Stimulated activated CD8-positive, alpha-beta memory T cell treated with anti-CD3 and anti-CD28 coated beads, Interleukin-4, amount 100 ng/mL, for 4 hours (primary cell): ENCODE data around the gene ERVW-1.
"Not testable (repeated sequence)": the region's sequence is repeated elsewhere in the genome, so short reads cannot be mapped to it uniquely, and the experiment has no call there.

ENCODE experiments used
- DNase-seq, 2 donors: peaks; one replicate each; pipeline ENCODE4 v3.0.0-alpha.2; 2020; ENCODE audit warnings: low read depth in 2 of 2, low spot score in 1 of 2

The ERVW-1 gene, protein sequence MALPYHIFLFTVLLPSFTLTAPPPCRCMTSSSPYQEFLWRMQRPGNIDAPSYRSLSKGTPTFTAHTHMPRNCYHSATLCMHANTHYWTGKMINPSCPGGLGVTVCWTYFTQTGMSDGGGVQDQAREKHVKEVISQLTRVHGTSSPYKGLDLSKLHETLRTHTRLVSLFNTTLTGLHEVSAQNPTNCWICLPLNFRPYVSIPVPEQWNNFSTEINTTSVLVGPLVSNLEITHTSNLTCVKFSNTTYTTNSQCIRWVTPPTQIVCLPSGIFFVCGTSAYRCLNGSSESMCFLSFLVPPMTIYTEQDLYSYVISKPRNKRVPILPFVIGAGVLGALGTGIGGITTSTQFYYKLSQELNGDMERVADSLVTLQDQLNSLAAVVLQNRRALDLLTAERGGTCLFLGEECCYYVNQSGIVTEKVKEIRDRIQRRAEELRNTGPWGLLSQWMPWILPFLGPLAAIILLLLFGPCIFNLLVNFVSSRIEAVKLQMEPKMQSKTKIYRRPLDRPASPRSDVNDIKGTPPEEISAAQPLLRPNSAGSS

GRCh38 chr7:92477681-92478080 is at the start of gene ERVW-1:
Gene ERVW-1 (minus strand): TSS chr7:92477946. CDS start chr7:92470381, 7,565 bp downstream.
- not testable (repeated sequence) for DNase-seq

DNA sequence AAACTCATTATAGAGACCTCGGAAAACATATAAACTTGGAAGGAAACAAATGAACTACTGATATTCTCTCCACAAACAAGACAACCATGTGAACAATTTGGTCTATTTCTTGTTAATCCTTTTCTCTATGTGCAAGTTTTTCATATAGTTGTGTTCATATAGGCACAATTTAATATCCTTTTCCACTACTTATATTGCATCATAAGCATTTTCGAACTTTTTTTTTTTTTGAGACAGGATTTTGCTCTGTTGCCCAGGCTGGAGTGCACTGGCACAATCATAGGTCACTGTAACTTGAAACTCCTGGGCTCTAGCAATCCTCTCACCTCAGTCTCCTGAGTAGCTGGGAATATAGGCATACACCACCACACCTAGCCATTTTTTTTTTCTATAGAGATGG is 45.4 kb upstream of the ERVW-1 start:
- no peak for DNase-seq

DNA sequence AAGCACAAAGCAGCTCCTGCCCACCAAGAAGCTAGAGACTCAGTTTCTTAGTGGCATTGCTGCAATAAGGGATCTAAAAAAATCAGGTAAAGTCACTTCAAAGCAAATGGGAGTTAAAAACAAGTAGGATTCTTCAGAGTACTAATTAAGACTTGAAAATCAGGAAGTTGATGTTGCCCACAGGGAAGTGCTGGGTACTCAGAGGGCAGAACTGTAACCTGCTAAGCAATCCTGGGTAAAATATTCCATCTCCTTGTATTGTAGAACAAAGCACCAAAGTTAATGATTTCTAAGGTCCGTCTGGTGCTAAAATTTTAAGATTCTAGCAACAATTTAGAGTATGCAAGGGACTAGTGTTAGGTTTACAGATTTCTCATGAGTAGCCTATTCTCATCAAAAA is 42.3 kb upstream of the ERVW-1 start:
- no peak for DNase-seq

DNA sequence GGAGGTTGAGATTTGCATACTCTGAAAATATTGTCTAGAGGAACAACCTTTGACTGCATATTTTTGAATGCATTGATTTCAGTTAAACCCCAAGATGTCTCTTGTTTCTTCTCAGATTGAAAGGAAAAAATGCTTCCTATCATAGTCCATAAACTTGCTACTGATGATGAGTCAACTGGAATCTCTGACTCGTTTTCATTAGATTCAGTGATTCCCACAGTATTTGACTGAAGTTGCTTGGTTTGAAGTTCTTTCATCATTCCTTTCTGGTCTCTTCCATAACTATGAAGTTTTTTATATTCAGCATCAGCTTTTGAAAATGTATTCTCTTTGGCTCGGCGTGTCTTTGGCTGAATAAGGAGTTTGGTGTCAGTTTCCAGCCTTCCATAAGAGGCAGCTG is 39.9 kb upstream of the ERVW-1 start:
- no peak for DNase-seq

GRCh38 chr7:92513167-92513902 is 35.6 kb upstream of the ERVW-1 start:
- no peak for DNase-seq

GRCh38 chr7:92508946-92509345 is 31.2 kb upstream of the ERVW-1 start:
- no peak for DNase-seq

GRCh38 chr7:92506363-92506762 is 28.6 kb upstream of the ERVW-1 start:
- no peak for DNase-seq

- no peak for DNase-seq
Measured at GRCh38 chr7:92504563-92504962, 26.8 kb upstream of the ERVW-1 start.

DNA sequence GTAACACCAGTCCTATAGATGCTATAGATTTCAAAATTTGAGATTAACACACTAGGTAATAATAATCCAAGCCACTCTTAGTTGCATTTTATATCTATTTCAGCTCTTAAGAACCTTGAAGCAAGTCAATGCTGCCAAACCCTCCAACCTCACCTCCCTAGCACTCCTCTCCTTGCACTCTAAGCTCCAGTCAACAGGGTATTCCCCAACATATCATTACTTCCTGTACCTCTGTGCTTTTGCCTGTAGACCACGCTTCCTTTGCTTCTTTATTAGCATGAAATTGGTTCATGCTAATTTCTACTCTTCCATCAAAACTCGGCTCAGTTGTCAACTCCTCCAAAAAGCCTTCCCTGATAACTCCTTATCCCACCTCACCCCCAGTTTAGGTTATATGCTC is 26.0 kb upstream of the ERVW-1 start:
- no peak for DNase-seq

DNA sequence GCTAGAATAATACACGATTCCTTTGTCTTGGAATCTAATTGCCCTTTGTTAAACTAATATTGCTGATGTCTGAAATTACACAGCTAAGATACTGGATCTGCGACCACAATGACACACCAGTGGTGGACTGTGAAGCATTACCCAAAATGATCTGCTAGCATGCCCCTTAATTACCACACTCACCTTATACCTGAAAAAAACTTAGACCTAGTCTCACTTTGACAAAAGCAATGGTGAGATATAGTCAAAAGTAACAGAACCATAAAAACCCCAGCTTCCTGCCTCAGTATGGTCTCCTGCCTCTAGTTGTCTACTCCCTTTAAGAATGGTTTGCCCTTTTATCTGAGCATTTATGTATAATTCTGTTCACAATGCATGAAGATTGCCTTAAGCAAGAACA is 20.8 kb upstream of the ERVW-1 start:
- no peak for DNase-seq

DNA sequence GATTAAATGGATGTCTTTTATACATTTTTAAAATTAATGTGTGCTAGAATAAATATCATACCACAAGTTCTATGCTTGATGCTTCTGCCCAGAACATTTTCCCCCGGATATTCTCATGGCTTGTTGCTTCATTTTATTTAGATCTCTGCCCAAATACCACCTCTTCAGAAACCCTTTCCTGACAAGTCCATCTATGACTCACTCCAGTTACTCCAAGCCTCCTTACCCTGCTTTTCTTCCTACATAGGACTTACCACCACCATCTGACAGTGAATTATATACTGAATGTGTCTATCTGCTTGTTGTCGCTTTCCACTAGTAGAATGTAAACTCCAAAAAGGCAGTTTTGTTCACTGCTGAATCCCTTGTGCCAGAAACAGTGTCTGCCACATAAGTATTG is 19.1 kb upstream of the ERVW-1 start:
- no peak for DNase-seq

GRCh38 chr7:92489634-92490033 is 11.9 kb upstream of the ERVW-1 start:
- DNase-seq = no peak

DNA sequence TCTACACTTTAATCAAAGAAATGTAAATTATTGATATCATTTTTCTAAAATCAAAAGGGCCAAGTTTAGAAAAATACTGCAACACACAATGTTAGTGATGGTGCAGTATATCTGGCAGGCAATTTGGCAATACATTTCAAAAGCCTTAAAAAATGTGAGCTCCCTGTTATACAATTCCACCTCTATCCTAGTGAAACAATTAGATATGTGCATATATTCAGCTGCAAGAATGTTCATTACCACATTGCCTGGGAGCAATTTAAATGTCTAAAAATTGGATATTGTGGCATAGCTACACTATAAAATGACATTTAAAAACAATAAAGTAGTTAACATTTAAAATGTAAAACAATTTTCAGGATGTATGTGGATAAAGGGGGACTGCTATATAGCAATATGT is 10.1 kb upstream of the ERVW-1 start:
- DNase-seq = no peak

GRCh38 chr7:92485974-92486373 is 8.2 kb upstream of the ERVW-1 start:
- DNase-seq = no peak

DNA sequence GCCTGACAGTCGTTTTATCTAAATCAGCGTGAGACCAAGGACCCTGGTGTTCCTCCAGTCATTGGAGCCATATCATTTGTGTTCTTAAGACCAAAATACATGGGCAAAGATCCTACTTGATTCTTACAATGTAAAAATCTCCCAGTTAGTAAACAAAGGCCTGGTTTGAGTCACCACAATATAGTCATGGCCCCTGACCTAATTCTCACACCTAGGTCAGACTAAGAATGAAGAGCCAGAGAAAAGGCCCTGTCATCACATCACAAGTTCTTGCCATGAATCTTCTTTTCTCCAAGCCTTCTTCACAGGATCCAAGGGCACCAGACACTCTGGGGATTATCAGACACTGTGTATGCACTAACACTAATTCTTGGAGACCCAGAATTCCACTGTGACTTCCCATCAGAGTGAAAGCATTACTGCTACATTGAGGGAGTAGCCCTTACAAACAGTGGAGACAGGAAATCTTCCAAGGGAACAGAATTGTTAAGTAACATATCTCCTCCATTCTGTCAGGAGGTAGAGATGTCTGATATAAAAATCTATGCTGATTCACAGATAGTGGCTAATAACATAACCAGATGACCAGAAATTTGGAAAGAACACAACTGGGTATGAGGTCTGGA is 7.6 kb upstream of the ERVW-1 start:
- no peak for DNase-seq

DNA sequence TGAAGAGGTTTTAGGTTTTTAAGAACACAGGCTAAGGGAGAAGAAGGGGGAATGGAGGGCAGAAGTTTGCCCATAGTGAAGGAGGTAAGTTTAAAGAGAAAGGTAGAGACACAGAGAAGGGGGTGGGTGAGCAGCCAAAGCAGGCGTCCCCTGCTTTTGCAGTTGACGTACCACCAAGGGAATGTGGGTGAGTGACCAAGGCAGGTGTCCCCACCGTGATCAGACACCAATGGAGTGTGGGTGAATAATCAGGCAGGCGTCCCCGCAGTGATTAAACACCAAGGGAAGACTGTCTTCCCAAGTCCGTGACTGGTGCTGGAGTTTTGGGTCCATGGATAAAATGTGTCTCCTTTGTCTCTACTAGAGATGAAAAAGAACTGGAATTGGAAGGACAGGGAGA is 6.5 kb upstream of the ERVW-1 start:
- DNase-seq = not testable (repeated sequence)

GRCh38 chr7:92483624-92484023 is 5.9 kb upstream of the ERVW-1 start:
- DNase-seq = not testable (repeated sequence)

- DNase-seq = not testable (repeated sequence)
Measured at GRCh38 chr7:92479146-92479545, 1.4 kb upstream of the ERVW-1 start.

- DNase-seq = no peak
Measured at GRCh38 chr7:92478711-92479110, 965 bp upstream of the ERVW-1 start.

DNA sequence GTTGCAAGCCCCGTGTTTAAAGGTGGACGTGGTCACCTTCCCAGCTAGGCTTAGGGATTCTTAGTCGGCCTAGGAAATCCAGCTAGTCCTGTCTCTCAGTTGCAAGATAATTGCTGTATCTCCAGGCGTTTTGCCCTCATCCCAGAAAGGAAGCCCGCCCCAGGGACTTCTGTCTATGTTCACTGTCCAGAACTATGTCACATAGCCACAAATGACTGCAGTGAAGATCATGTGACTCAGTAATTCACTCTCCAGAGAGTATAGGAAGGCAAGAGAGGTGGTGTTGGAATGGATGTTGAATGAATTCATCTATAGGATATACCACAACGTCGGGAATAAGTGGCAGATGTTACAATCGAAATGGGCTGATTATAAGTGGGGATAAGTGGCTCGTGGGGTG is 349 bp upstream of the ERVW-1 start:
- DNase-seq = no peak

DNA sequence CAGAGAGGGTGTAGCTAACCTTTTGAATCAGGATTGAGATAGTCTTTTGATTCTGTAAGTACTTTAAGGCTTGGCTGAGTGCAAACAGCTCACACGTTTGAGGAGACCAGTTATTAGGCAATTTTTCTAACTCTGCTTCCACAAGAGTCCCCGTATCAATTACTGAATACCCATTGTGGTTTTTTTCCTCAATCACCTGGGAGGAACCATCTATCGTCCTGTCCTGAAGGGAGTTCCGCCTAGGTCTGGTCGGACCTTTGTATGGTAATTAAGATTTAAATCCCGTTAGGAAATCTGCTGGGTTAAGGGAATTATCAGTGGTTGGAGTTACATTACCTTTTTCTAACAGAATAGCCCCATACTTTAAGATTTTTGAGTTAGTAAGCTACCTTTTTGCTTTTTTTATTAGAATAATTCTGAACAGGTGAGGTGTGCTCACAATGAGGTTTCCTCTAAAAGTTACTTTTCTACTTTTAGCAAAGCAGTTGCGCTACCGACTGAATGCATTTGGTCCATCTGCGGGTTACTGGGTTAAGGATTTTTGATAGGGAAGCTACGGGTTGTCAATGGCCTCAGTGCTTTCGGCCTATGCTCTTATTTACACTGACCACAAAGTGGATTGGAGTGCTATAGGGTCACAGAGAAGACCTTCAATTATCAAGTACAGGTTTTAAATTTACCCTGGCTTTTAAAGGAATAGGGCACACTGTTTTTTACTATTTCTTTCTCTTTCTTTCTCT is 1.7 kb downstream of the ERVW-1 start:
- DNase-seq = not testable (repeated sequence)
